ENCODE data around the gene MAJIN. TPM values are rescaled to one million over a fixed set of nuclear protein-coding genes. Genes with fewer than 3 reads are reported as not detected.

MAJIN gene
- total and polyA plus RNA-seq, 2 experiments from 2014 or later: not detected

DNA sequence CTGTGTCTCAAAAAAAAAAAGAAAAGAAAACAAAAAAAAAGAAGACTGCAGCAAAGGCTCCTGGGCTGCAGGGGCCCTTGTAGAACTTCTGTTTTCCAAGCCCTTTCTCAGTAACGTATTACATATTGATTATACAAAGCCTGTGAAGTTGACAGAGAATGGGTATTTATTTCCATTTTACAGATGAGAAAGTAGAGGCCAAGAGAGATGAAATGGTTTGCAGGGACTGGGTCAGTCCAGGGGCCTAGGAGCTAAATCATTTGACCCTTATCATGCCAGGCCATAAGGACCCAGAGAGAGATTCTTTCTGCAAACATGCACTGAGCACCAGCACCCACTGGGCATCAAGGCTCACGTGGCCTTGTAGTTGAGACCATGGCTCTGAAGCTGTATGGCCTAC is 43.0 kb downstream of the MAJIN start:
- ATAC-seq (no peak), DNase-seq (ENCODE audit: low spot score) (no peak)
- H3K36me3 ChIP-seq (ENCODE audit: insufficient read depth): no peaks in the 10 kb centered on the region
- Mint-ChIP-seq H3K4me1 (peaks cover 13% of the 10 kb centered on the region; the same call in 2 of the 3 replicates), H3K9me3 (no peaks in the 10 kb centered on the region; the same call in 2 of the 3 replicates), H3K36me3 (ENCODE audit: low read depth) (no peaks in the 10 kb centered on the region), H3K27me3 (ENCODE audit: insufficient read depth, low read depth, poor library complexity) (peaks cover 12% of the 10 kb centered on the region), H3K4me3 (no peak overlapping the region), H3K27ac (no peak overlapping the region)
- TF ChIP-seq ZNF462 (CRISPR knock-in tag; IDR thresholded peaks at IDR 0.05) (no peak), ZNF331 (CRISPR knock-in tag; IDR thresholded peaks at IDR 0.05; ENCODE audit: low read depth) (no peak), CREB1 (CRISPR knock-in tag; IDR thresholded peaks at IDR 0.05; ENCODE audit: low read depth) (no peak), NANOG (IDR thresholded peaks at IDR 0.05; ENCODE audit: borderline replicate concordance) (no peak), JUNB (IDR thresholded peaks at IDR 0.05; ENCODE audit: unreplicated experiment) (no peak), STAT1 (IDR thresholded peaks at IDR 0.05; ENCODE audit: unreplicated experiment) (no peak), POLR2AphosphoS5 (IDR thresholded peaks at IDR 0.05; ENCODE audit: low read depth) (no peak), ETS1 (IDR thresholded peaks at IDR 0.05) (no peak), EZH2phosphoT487 (IDR thresholded peaks at IDR 0.05; ENCODE audit: unreplicated experiment) (no peak), ZNF114 (CRISPR knock-in tag; IDR thresholded peaks at IDR 0.05) (no peak), CTCF (conservative IDR thresholded peaks at IDR 0.05; ENCODE audit: low read depth in 2 of 2) (no peak), EZH2 (IDR thresholded peaks at IDR 0.05; ENCODE audit: low read depth, unreplicated experiment) (no peak)
- TF ChIP-seq, protein P1, sequence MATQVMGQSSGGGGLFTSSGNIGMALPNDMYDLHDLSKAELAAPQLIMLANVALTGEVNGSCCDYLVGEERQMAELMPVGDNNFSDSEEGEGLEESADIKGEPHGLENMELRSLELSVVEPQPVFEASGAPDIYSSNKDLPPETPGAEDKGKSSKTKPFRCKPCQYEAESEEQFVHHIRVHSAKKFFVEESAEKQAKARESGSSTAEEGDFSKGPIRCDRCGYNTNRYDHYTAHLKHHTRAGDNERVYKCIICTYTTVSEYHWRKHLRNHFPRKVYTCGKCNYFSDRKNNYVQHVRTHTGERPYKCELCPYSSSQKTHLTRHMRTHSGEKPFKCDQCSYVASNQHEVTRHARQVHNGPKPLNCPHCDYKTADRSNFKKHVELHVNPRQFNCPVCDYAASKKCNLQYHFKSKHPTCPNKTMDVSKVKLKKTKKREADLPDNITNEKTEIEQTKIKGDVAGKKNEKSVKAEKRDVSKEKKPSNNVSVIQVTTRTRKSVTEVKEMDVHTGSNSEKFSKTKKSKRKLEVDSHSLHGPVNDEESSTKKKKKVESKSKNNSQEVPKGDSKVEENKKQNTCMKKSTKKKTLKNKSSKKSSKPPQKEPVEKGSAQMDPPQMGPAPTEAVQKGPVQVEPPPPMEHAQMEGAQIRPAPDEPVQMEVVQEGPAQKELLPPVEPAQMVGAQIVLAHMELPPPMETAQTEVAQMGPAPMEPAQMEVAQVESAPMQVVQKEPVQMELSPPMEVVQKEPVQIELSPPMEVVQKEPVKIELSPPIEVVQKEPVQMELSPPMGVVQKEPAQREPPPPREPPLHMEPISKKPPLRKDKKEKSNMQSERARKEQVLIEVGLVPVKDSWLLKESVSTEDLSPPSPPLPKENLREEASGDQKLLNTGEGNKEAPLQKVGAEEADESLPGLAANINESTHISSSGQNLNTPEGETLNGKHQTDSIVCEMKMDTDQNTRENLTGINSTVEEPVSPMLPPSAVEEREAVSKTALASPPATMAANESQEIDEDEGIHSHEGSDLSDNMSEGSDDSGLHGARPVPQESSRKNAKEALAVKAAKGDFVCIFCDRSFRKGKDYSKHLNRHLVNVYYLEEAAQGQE (IDR thresholded peaks at IDR 0.05; ENCODE audit: unreplicated experiment): no peak
- no peaks in the 10 kb centered on the region for H3K27me3 ChIP-seq (ENCODE audit: insufficient read depth)
- no peak overlapping the region for H3K27ac ChIP-seq (ENCODE audit: low read depth)
- H3K9me2 ChIP-seq (ENCODE audit: insufficient read depth): no peaks in the 10 kb centered on the region
- no peaks in the 10 kb centered on the region for H3F3A ChIP-seq (replicated peaks; ENCODE audit: low read depth)
- H3K4me2 ChIP-seq: no peak overlapping the region
- H3K4me3 ChIP-seq: no peak overlapping the region
- H4K20me1 ChIP-seq (replicated peaks; ENCODE audit: insufficient read depth): no peaks in the 10 kb centered on the region; the same call in 1 of the 2 replicates
- H3K79me2 ChIP-seq (replicated peaks; ENCODE audit: insufficient read depth): no peaks in the 10 kb centered on the region
- no peak overlapping the region for H2AFZ ChIP-seq
- H3K4me1 ChIP-seq (ENCODE audit: insufficient read depth): no peaks in the 10 kb centered on the region; the same call in 1 of the 2 replicates
